AG20443 (cell line): ENCODE results near the gene SYPL1.

Experiments used
- DNase-seq: peaks from one replicate; pipeline ENCODE4 v3.0.0; 2012; ENCODE audit warnings: low spot score, mixed read lengths

SYPL1 gene

GRCh38 chr7:106092204-106092603 is 19.9 kb downstream of the SYPL1 start:
- no peak for DNase-seq

DNA sequence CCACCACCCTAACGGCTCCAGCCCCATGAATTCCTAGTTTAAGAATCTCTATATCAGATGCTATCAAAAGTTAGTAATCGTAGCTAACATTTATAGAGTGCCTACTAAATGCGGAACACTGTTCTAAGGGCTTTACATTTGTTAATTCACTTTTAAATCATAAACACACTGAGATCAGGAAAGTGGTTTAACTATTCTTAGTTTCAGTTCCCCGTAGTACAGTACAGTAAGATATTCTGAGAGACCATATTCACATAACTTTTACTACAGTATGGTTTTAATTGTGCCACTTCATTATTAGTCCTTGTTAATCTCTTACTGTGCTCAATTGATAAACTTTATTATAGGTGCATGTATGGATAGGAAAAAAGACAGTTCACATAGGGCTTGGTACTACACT is 22.5 kb downstream of the SYPL1 start:
- no peak for DNase-seq

DNA sequence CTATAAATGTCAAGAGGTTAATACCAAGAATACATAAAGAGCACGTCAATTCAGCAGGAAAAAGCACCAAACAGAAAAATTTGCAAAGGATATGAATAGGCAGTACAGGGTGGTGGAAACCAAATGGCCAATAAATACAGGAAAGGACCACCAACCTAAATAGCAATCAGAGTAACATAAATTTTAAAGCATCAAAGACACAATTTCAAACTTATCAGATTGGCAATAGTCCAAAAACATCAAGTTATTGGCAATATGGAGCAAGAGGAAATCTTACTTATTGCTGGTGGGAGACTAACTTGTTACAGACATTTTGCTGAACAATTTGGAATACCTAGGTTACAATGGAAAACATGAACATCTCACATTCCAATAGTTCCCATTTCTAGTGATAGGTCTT is 24.1 kb downstream of the SYPL1 start:
- DNase-seq, result no peak

DNA sequence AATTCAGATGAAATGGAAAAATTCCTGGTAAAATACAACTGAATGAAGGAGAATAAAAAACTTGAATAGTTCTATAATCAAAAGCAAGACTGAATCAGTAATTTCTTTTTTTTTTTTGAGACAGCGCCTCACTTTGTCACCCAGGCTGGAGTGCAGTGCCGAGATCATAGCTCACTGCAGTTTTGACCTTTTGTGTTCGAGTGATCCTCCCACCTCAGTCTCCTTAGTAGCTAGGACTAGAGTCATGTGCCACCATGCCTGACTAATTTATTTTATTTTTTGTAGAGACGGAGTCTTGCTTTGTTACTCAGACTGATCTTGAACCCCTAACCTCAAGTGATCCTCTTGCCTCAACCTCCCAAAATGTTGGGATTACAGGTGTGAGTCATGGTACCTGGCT is 26.1 kb downstream of the SYPL1 start:
- DNase-seq, result no peak

- DNase-seq, result no peak
These were observed 27.1 kb downstream of the SYPL1 start for GRCh38 chr7:106085015-106085414.

DNA sequence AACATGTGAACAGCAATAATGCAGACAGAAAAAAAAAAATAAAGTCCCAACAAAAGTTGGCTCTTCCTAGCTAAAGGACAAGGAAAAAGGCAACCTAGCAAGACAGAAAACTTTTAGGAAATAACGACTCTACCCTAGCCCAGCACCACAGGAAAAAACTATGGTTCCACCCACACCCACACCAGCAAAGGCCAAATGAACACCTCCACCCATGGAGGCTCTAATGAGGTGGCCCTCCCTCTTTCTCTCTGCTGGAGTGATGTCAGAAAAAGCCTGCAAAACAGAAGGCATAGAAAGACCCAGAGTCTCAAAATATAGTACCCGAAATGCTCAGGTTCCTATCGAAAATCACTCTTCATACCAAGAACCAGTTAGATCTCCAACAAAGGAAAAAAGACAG is 28.4 kb downstream of the SYPL1 start:
- DNase-seq, result no peak

GRCh38 chr7:106082087-106082854 is 29.8 kb downstream of the SYPL1 start:
- no peak for DNase-seq

- DNase-seq, result no peak
These were observed 31.7 kb downstream of the SYPL1 start for GRCh38 chr7:106080300-106080987.

- DNase-seq, result no peak
These were observed 35.6 kb downstream of the SYPL1 start for GRCh38 chr7:106076537-106076936.

DNA sequence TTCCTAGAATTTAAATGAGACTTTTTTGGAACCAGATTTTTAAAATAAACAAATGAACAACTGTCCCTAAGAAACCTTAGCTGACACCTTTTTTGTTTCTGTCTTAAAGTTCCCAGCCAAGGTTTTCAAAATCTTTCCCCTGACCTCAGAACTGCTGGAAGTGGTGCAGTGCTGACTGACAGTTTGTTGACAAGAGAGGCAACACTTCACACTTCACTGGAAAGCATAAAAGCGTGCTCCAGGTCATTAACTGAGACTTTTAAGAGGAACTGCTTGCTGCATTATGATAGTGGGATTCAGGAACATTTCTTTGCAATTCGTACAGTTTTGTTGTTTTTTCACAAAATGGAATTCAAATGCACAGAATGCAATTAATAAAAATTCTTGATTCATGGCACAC is 36.2 kb downstream of the SYPL1 start:
- DNase-seq, result no peak

GRCh38 chr7:106074257-106074656 is 37.9 kb downstream of the SYPL1 start:
- no peak for DNase-seq

GRCh38 chr7:106073701-106074100 is 38.4 kb downstream of the SYPL1 start:
- DNase-seq, result no peak

- DNase-seq, result no peak
These were observed 39.4 kb downstream of the SYPL1 start for GRCh38 chr7:106072715-106073091.

- no peak for DNase-seq
These were observed 40.0 kb downstream of the SYPL1 start for GRCh38 chr7:106071999-106072714.

DNA sequence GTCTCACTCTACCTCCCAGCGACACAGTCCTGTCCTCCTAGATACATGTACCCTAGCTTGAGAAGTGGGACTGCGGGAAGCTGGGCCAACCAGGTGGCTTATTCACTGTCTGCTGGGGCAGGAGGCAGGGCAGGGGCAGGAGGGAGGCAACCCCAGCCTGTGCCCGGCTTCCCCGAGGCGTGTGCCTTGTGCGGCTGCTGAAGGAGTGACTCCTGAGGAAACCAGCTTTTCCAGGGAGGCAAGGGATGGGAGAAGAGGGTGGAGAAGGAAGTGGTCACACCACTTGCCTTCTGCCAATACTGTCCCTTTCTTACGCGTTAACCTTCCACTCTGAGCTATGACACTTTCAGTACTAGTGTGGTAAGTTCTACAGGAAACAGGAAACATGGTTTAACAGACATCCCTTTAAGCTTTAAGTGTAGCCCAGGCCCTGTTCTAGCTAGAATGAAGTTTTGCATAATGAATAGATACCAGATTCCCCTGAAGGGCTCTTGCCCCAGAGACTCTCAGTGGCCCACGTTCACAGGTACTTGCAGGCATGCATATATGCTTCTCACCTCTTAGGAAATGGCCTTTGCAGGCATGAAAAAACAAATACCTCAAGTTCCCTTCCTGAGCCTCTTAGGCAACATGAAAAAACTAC is 40.6 kb downstream of the SYPL1 start:
- DNase-seq, result no peak

DNA sequence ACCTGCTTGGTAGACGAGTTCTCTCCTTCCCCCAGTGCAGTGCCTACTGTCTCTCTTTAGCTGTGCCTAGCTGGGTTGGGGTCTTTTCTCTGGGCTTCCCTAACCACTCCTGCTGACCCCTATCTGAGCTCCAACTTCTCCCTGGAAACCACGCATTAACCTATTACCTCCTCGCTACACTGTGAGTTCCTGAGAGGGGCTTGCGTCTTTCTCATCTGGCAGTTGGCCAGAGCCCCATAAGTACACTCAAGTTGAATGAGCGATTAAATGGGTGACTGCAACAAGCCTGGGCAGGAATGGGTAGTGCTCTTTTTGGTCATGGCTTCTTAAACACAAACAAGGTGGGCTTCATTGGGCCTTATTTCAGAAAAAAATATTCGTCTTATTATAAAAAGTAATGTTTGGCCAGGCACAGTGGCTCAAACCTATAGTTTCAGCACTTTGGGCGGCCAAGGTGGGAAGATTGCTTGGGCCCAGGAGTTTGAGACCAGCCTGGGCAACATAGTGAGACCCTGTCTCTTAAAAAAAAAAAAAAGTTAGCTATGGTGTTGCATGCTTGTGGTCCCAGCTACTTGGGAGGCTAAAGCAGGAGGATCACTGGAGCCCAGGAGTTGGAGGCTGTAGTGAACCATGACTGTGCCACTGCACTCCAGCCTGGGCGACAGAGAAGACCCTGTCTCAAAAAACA is 41.4 kb downstream of the SYPL1 start:
- no peak for DNase-seq

- no peak for DNase-seq
These were observed 41.9 kb downstream of the SYPL1 start for GRCh38 chr7:106070201-106070551.

DNA sequence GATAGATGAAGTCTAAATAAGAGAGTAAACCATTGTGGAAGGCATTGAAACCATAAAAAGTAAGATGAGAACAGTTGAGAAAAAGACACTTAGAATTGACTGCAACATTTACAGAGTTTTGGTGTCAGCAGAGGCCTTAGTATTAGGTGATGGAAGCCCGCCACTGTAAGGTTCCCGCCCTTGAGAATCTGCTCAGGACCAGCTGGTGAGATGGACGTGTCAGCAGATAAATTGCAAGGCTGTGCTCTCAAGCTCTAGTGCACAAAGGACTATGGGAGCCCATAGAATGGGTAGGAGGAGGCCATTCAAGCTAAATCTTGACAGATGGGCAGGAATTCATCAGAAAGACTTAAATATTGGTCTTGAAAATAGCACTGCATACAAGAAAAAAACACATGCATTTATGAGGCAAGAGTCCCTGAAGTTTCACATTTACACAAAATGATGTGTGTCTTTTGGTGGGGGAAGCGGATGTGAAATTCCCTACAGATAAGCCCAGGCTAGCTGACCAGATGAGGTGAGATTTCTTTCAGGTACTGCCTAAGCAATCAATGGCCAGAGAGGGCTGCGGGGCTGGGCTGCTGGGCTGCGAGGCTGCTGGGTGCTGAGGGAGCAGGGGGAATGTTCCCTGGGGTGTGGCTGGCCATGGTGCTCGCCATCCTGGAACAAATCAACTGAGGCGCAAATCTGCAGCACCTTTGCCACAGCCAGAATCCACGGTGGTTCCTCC is 42.5 kb downstream of the SYPL1 start:
- DNase-seq, result no peak

DNA sequence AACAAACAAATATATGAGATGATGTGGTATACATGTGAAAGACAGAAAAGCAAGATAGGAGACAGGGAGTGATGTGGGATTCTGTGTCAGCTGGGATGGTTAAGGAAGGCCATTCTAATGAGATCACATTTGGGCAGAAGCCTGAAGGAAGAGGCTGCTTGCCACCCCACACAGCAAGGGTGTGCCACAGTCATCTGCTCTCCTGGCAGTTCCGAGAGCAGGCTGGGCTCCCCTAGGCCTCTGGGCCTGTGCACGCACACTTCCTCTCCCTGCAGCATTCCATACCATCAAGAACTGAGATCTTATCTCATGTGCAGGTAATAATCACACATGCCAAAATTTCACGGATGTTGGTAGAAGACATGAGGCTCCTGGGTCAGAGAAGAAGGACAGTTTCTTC is 43.1 kb downstream of the SYPL1 start:
- DNase-seq, result peak; percentile 86

DNA sequence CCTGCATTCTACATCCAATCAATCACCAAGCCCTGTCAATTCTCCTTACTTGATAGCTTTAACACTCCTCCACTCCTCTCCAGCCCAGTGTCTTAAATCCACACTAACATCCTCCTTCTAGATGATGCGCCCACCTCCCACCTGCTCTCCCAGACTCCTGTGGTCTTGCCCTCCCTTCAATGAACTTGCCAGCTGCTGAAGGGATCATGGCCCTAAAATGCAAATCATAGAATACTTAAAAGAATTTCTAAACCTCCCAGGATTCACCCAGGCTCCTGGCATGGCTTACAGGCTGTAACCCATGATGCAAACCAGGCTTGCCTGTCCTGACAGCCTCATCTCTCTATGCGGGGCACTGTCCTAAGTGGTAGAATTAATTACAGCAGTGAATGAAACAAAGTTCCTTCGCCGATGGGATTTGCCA is 43.6 kb downstream of the SYPL1 start:
- DNase-seq, result peak; percentile 39

DNA sequence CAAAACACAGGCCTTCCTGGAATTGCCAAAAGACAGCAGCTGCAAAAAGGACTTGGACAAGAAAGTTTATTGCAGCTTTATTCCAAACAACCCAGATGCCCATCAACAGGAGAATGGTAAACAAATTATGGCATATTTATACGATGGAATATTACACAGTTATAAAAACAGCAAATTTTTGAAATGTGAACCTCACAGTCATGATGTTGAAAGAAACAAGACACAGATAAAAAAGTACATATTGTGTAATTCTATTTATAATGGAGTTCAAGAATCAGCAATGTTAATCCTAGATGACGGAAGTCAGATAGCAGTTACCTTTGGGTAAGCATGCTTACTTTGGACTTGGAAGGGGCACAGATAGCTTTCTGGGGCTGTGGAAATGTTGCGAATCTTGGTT is 44.4 kb downstream of the SYPL1 start:
- DNase-seq, result no peak
